Kidney epithelial cell (primary cell): ENCODE data around the gene MAP3K13. TPM values are rescaled to one million over a fixed set of nuclear protein-coding genes. Genes with fewer than 3 reads are reported as not detected.
"Not testable (repeated sequence)": the region's sequence is repeated elsewhere in the genome, so short reads cannot be mapped to it uniquely, and the experiment has no call there.

ENCODE experiments used
- DNase-seq: peaks from one replicate; pipeline ENCODE4 v3.0.0-alpha.2; 2010; ENCODE audit warnings: low read depth
- H3K27me3 ChIP-seq: 2 replicates; pipeline ENCODE4 v1.6.0; 2011; ENCODE audit warnings: low read length; ENCODE audit not compliant: control insufficient read depth, insufficient read depth
- H3K36me3 ChIP-seq: 2 replicates; pipeline ENCODE4 v1.5.1; 2011; ENCODE audit warnings: low read length; ENCODE audit not compliant: control insufficient read depth, insufficient read depth
- H3K4me3 ChIP-seq: 2 replicates; pipeline ENCODE4 v1.5.1; 2011; ENCODE audit warnings: low read depth, mild to moderate bottlenecking, control low read depth, low read length
- total RNA-seq: library from RNA; depleted of rRNA; stranded (reverse); fragments of >200 nt; gene quantifications from 2 replicates; pipeline ENCODE4 v1.2.3, GENCODE V29; 2015
- TF ChIP-seq, protein P1 (sequence below): IDR thresholded peaks from 2 replicates; pipeline ENCODE4 v1.5.1; 2011; ENCODE audit warnings: mild to moderate bottlenecking, moderate library complexity, low read length, control low read depth, inconsistent platforms; ENCODE audit not compliant: insufficient read depth, poor library complexity, severe bottlenecking

MAP3K13 gene
- total RNA-seq, 1 donor from 2014 or later, result 33.5 TPM

DNA sequence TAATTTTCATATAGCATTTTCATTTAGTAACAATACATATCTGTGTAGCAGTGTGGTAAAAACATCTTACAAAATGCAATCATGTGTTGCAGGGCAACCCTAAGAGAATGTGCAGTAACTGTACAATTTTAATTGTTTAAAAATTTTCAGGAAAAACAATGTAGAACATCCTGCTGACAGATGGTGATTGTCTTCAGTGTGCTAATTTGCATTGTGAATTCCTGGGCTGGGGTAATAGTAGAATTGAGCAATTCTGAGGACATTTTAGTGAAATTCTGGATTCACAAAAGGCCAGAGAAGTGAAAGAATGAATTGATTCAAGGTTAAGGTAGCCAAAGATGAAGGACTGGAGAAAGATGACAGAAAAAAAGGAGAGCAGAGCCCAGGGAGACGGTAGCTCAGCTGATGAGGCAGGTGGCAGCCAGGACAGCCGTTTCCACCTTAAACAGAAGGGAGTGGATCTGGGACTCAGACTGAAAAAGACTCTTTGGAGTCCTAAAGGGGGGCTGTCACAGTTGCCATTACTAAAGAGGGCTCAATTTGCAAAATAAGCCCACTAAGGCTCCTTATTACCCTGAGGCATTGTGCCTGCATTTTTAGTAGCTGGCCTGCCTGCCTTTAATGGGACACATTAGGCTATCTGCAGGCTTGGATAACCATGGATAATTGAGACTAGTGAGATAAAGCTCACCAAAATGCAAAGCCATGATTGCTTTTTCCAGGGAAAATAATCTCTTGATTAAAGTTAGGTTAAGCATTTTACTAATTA, 8.6 kb downstream of the MAP3K13 start:
- H3K36me3 ChIP-seq, result no peaks in the 10 kb centered on the region
- DNase-seq, result no peak
- H3K27me3 ChIP-seq, result no peaks in the 10 kb centered on the region
- TF ChIP-seq, protein P1, sequence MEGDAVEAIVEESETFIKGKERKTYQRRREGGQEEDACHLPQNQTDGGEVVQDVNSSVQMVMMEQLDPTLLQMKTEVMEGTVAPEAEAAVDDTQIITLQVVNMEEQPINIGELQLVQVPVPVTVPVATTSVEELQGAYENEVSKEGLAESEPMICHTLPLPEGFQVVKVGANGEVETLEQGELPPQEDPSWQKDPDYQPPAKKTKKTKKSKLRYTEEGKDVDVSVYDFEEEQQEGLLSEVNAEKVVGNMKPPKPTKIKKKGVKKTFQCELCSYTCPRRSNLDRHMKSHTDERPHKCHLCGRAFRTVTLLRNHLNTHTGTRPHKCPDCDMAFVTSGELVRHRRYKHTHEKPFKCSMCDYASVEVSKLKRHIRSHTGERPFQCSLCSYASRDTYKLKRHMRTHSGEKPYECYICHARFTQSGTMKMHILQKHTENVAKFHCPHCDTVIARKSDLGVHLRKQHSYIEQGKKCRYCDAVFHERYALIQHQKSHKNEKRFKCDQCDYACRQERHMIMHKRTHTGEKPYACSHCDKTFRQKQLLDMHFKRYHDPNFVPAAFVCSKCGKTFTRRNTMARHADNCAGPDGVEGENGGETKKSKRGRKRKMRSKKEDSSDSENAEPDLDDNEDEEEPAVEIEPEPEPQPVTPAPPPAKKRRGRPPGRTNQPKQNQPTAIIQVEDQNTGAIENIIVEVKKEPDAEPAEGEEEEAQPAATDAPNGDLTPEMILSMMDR, result no peak
- no peak overlapping the region for H3K4me3 ChIP-seq

DNA sequence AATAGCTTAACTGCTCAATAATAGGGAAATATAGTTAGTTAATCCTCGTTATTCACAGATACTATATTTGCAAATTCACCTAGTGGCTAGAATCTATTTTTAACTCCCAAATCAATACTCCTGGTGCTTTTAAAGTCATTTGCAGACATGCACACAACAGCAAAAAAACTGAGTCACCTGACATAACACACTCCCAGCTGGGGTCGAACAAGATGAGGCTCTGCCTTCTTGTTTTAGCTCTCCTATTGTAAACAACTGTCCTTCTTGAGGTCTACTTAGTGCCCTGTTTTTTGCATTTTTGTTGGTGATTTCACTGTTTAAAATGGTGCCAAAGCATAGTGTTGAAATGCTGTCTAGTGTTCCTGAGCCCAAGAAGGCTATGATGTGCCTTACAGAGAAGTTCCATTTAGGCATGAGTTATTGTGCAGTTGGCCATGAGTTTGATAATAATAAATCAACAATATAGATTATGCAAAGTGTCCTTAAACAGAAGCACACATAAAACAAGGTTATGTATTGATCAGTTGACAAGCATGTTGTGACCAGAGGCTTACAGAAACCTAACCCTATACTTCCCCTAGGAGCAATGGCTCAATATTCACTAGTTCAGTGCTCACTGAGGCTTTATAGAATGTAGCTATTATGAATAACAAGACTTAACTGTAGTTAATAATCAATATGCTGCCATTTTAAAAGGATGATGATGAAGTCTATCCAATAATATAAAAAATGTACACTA, 18.6 kb downstream of the MAP3K13 start:
- no peak for DNase-seq
- TF ChIP-seq, protein P1, result no peak
- H3K36me3 ChIP-seq, result no peaks in the 10 kb centered on the region
- H3K27me3 ChIP-seq, result no peaks in the 10 kb centered on the region
- H3K4me3 ChIP-seq, result no peak overlapping the region

- TF ChIP-seq, protein P1, result no peak
- Histone ChIP-seq H3K4me3 (no peak overlapping the region), H3K27me3 (no peaks in the 10 kb centered on the region), H3K36me3 (no peaks in the 10 kb centered on the region)
- no peak for DNase-seq
These were observed 19.2 kb downstream of the MAP3K13 start for GRCh38 chr3:185382154-185382553.

DNA sequence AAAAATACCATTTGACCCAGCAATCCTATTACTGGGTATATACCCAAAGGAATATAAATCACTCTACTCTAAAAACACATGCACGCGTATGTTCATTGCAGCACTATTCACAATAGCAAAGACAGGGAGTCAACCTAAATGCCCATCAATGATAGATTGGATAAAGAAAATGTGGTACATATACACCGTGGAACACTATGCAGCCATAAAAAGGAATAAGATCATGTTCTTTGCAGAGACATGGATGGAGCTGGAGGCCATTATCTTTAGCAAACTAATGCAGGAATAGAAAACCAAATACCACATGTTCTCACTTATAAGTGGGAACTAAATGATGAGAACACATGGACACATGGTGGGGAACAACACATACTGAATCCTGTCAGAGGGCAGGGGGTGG, 23.6 kb downstream of the MAP3K13 start:
- not testable (repeated sequence) for H3K27me3 ChIP-seq, DNase-seq, H3K4me3 ChIP-seq, H3K36me3 ChIP-seq

- TF ChIP-seq, protein P1, result no peak
- Histone ChIP-seq H3K36me3 (no peaks in the 10 kb centered on the region), H3K27me3 (no peaks in the 10 kb centered on the region), H3K4me3 (no peak overlapping the region)
- no peak for DNase-seq
These were observed 24.7 kb downstream of the MAP3K13 start for GRCh38 chr3:185387646-185388045.

DNA sequence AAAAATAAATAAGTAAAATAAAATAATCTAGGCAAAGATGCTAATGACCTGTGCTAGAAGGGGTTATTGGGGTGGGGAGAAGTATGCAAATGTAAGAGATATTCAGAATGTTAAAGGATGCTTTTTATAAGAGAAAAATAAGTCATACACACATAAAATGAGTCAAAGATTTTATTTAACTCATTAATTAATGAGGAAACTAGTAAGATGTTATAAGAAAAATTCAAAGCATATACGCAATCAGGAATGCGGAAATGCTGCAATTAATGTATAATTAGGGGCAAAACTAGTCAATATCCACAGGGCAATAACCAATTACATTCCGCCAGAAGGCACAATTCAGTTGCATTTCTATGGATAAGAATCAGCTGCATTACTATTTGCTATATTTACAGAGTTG, 30.1 kb downstream of the MAP3K13 start:
- no peak overlapping the region for H3K4me3 ChIP-seq
- no peaks in the 10 kb centered on the region for H3K27me3 ChIP-seq
- TF ChIP-seq, protein P1, result no peak
- no peak for DNase-seq
- H3K36me3 ChIP-seq, result no peaks in the 10 kb centered on the region
